WI38 (cell line): ENCODE measurements around the gene PYGB.
"Not testable (repeated sequence)": the region's sequence is repeated elsewhere in the genome, so short reads cannot be mapped to it uniquely, and the experiment has no call there.

Source experiments
- H3K4me3 ChIP-seq: 2 replicates; pipeline ENCODE4 v1.5.1; 2011; ENCODE audit warnings: low read depth, mild to moderate bottlenecking, control low read depth, low read length
- CTCF ChIP-seq: IDR thresholded peaks from 2 replicates; pipeline ENCODE4 v1.5.1; 2012; ENCODE audit warnings: low read depth, mild to moderate bottlenecking, control low read depth, low read length

The PYGB gene

GRCh38 chr20:25226433-25227316 lies 21.2 kb upstream of the PYGB start:
- no peak overlapping the region for H3K4me3 ChIP-seq
- no peak for TF ChIP-seq CTCF

GRCh38 chr20:25227317-25227831 lies 20.5 kb upstream of the PYGB start:
- TF ChIP-seq CTCF = no peak
- H3K4me3 ChIP-seq = no peak overlapping the region

- no peak for TF ChIP-seq CTCF
- no peak overlapping the region for H3K4me3 ChIP-seq
These were observed 18.3 kb upstream of the PYGB start for GRCh38 chr20:25229486-25230165.

GRCh38 chr20:25230166-25230831 lies 17.6 kb upstream of the PYGB start:
- H3K4me3 ChIP-seq = no peak overlapping the region
- TF ChIP-seq CTCF = no peak

GRCh38 chr20:25233016-25233772 lies 14.7 kb upstream of the PYGB start:
- TF ChIP-seq CTCF = no peak
- no peak overlapping the region for H3K4me3 ChIP-seq

- not testable (repeated sequence) for H3K4me3 ChIP-seq
These were observed 13.7 kb upstream of the PYGB start for GRCh38 chr20:25234009-25234849.
